ENCODE results near the gene CR1L. TPM values are rescaled to one million over a fixed set of nuclear protein-coding genes. Genes with fewer than 3 reads are reported as not detected.

Gene CR1L
- total and polyA plus RNA-seq, 2 donors (not counting 3 experiments of a cell fraction or from before 2014, with no cell fraction given), result not detected

GRCh38 chr1:207744000-207744534, 99.1 kb downstream of the CR1L start:
- no peaks in the 10 kb centered on the region for H3K9me3 ChIP-seq (replicated peaks; ENCODE audit: control insufficient read depth, insufficient read depth, low read length)
- POLR2A ChIA-PET, result no interaction called here
- no peak overlapping the region for H3K4me2 ChIP-seq (ENCODE audit: insufficient read depth, low read length)
- BruUV-seq (replicated peaks), result no TSS peak
- DNase-seq (ENCODE audit: low read depth, low spot score), result no peak
- H3K27ac ChIP-seq (ENCODE audit: insufficient read depth, low read depth, low read length), result no peak overlapping the region
- TF ChIP-seq JUN (IDR thresholded peaks at IDR 0.05; ENCODE audit: borderline replicate concordance, insufficient read depth, insufficient read length, low read depth) (no peak), FOS (IDR thresholded peaks at IDR 0.05; ENCODE audit: borderline replicate concordance, insufficient read depth, low read length) (no peak), EZH2 (IDR thresholded peaks at IDR 0.05; ENCODE audit: borderline replicate concordance, low read depth, low read length, severe bottlenecking) (no peak), MYC (IDR thresholded peaks at IDR 0.05; ENCODE audit: low read depth, low read length) (no peak), POLR2A (IDR thresholded peaks at IDR 0.05; ENCODE audit: low read depth, low read length) (no peak), GATA2 (IDR thresholded peaks at IDR 0.05; ENCODE audit: insufficient read depth, insufficient read length, low read depth, low read length) (no peak), CTCF (IDR thresholded peaks at IDR 0.05; ENCODE audit: extremely low read depth in 1 of 2, insufficient read depth in 1 of 2, low read depth in 1 of 2, low read length in 2 of 2) (no peak), POLR2AphosphoS5 (IDR thresholded peaks at IDR 0.05; ENCODE audit: insufficient read depth, low read depth, low read length) (no peak)
- TF ChIP-seq, protein P1, sequence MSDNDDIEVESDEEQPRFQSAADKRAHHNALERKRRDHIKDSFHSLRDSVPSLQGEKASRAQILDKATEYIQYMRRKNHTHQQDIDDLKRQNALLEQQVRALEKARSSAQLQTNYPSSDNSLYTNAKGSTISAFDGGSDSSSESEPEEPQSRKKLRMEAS (IDR thresholded peaks at IDR 0.05; ENCODE audit: insufficient read depth, insufficient read length), result no peak
- H4K20me1 ChIP-seq (replicated peaks; ENCODE audit: control insufficient read depth, extremely low read depth, insufficient read depth, low read length), result no peaks in the 10 kb centered on the region
- no peaks in the 10 kb centered on the region for H3K36me3 ChIP-seq (ENCODE audit: control insufficient read depth in 2 of 2, extremely low read depth in 1 of 2, insufficient read depth in 2 of 2, low read length in 2 of 2)
- H3K9me1 ChIP-seq (replicated peaks; ENCODE audit: control insufficient read depth, extremely low read depth, insufficient read depth, low read length), result no peaks in the 10 kb centered on the region
- H3K27me3 ChIP-seq (ENCODE audit: control insufficient read depth in 2 of 2, insufficient read depth in 2 of 2, low read length in 2 of 2), result no peaks in the 10 kb centered on the region
- H3K4me3 ChIP-seq (replicated peaks in 1 of 3; ENCODE audit: insufficient read depth in 1 of 3, low read depth in 1 of 3, low read length in 3 of 3), result no peak overlapping the region
- no peak overlapping the region for H2AFZ ChIP-seq (ENCODE audit: low read depth, low read length)
- dilution Hi-C loops (cut with MboI; ENCODE audit: extremely low pct_ligation_motif_present, low sequenced_read_pairs), result no loop called here
- H3K9ac ChIP-seq (replicated peaks; ENCODE audit: extremely low read depth, insufficient read depth, low read length), result no peak overlapping the region
- H3K4me1 ChIP-seq (ENCODE audit: control insufficient read depth, extremely low read depth, insufficient read depth, low read length), result no peaks in the 10 kb centered on the region
- FAIRE-seq, result no peak
- CTCF ChIA-PET, result no interaction called here
- H3K79me2 ChIP-seq (ENCODE audit: control insufficient read depth, insufficient read depth, low read length), result no peaks in the 10 kb centered on the region
- intact Hi-C loops (cut with micrococcal nuclease), result no loop called here

Data from endothelial cell of umbilical vein (primary cell).